ENCODE results near the gene GORAB.

Gene GORAB

DNA sequence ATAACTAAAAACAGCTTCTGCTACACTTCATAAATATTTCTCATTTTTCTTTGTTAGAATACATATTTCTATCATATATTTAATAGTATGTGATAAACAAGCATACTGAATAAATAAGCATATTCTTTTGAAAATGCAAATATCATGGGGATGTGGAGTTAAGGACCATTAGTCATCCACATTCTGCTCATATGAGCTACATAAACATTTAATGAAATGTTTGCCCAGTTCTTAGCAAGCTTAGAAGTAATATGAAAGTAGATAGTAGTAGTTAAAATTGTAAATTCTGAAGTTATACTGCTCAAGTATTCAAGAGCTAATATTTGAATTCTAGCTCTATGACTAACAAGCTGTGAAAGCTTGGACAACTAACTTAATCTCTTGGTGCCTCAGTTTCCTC lies 10.1 kb upstream of the GORAB start:
- H3K4me3 ChIP-seq (ENCODE audit: low read depth, low read length), result no peak overlapping the region
- TF ChIP-seq, protein P1, sequence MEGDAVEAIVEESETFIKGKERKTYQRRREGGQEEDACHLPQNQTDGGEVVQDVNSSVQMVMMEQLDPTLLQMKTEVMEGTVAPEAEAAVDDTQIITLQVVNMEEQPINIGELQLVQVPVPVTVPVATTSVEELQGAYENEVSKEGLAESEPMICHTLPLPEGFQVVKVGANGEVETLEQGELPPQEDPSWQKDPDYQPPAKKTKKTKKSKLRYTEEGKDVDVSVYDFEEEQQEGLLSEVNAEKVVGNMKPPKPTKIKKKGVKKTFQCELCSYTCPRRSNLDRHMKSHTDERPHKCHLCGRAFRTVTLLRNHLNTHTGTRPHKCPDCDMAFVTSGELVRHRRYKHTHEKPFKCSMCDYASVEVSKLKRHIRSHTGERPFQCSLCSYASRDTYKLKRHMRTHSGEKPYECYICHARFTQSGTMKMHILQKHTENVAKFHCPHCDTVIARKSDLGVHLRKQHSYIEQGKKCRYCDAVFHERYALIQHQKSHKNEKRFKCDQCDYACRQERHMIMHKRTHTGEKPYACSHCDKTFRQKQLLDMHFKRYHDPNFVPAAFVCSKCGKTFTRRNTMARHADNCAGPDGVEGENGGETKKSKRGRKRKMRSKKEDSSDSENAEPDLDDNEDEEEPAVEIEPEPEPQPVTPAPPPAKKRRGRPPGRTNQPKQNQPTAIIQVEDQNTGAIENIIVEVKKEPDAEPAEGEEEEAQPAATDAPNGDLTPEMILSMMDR (IDR thresholded peaks at IDR 0.05; ENCODE audit: borderline replicate concordance, insufficient read depth, low read depth, low read length), result no peak

DNA sequence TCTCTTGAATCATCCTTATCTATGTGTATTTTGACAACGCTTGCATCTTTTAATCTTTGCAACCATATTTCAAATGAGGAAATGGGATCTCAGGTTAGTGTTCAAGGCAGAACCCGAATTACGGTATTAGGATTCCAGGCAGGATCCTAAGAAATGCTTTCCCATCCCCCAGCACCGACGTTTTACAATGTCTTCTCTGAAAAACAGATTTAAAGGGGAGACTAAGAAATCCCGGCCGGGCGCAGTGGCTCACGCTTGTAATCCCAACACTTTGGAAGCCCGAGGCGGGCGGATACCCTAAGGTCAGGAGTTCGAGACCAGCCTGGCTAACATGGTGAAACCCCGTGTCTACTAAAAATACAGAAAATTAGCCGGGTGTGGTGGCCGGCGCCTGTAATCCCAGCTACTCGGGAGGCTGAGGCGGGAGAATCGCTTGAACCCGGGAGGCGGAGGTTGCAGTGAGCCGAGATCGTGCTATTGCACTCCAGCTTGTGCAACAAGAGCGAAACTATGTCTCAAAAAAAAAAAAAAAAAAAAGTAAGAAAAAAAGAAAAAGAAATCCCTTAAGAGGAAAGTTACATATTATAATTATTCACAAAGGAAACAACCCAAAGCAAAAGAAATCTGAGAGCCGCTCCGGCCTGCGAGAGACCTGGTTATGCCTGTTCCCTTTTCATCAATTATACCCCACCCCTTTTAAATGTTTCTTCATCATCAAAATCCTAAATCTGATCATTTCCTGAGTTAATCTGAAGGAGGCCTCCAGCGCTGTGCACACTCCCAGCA lies 801 bp upstream of the GORAB start:
- TF ChIP-seq, protein P1 (IDR thresholded peaks at IDR 0.05; ENCODE audit: borderline replicate concordance, insufficient read depth, low read depth, low read length), result no peak
- peak overlapping the region; percentile 73 for H3K4me3 ChIP-seq (ENCODE audit: low read depth, low read length)

DNA sequence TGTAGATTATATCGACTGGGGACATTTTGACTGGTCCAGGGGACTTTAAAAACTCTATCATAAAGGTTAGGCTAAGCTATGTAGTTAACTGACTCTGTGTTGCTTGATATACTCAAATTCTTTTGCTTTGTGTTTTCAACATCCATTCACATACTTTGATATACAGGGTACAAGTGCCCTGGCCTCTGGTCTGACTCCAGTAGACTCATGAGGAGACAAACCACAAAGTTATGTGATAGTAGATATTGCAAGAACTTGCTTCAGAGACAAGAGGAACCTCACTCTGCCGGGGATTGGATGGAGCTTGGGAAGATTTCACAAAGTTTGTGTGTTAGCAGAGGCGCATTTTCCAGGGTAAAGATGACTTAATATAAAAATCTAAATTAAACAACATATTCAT lies 1.3 kb downstream of the GORAB start:
- peak overlapping the region; percentile 73 for H3K4me3 ChIP-seq (ENCODE audit: low read depth, low read length)
- TF ChIP-seq, protein P1 (IDR thresholded peaks at IDR 0.05; ENCODE audit: borderline replicate concordance, insufficient read depth, low read depth, low read length), result no peak

DNA sequence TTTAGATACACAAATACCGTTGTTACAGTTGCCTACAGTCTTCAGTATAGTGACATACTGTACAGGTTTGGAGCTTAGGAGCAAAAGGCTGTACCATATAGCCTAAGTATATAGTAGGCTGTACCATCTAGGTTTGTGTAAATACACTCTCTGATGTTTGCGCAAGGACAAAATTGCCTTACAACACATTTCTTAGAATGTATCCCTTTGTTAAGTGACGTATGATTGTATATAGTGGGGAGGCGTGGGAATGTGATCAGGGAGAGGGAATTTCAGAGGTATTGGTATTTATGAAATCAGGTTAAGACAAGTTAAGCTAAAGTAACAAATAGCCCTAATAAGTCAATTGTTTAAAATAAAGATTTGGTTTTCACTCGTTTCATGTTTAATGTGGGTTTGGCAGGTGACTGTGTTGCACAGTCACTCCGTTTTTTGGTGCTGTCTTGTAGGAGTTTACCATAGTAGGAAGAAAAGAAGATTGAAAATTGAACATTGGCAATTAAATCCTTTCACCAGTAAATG lies 2.7 kb downstream of the GORAB start:
- TF ChIP-seq, protein P1 (IDR thresholded peaks at IDR 0.05; ENCODE audit: borderline replicate concordance, insufficient read depth, low read depth, low read length), result no peak
- no peak overlapping the region for H3K4me3 ChIP-seq (ENCODE audit: low read depth, low read length)

DNA sequence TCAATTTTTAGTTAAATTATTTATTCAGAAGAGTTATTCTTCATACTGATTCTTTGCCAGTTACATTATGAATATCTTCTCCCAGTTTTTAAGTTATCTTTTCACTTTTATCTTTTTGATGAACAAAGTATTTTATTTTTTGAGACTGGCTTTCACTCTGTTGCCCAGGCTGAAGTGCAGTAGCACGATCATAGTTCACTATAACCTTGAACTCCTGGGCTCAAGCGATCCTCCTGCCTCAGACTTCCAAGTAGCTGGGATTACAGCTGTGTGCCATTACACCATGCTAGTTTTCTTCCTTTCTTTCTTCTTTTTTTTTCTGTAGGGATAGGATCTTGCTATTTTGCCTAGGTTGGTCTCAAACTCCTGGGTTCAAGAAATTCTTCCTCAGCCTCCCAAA lies 3.5 kb downstream of the GORAB start:
- no peak overlapping the region for H3K4me3 ChIP-seq (ENCODE audit: low read depth, low read length)
- TF ChIP-seq, protein P1 (IDR thresholded peaks at IDR 0.05; ENCODE audit: borderline replicate concordance, insufficient read depth, low read depth, low read length), result no peak

DNA sequence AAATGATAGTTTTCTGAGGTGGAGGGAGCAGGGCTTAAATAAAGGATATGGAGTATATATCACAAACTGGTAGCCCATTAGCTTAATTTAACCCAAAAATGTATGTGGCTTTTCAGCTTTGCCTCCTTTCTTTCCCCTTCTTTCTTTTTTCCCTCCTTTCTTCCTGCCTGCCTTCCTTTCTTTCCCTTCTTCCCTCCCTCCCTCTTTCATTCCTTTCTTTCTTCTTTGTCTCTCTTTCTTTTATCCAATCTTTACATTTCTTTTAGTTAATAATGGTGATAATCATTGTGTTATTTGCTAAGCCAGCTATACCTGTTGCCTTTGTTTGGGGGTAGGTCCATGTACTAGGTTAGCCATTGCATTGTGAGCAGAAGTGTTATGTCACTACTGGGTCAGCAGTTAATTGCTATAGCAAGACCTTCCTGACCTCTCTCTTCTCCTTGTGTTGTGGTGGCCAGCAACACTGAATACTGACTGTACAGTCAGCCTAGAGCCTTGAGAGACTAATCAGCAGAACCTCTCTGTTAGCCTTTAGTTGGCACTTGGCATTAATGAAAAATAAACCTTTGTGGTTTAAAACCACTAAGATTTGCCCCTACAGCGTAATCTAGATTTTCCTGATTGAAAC lies 5.1 kb downstream of the GORAB start:
- no peak overlapping the region for H3K4me3 ChIP-seq (ENCODE audit: low read depth, low read length)
- TF ChIP-seq, protein P1 (IDR thresholded peaks at IDR 0.05; ENCODE audit: borderline replicate concordance, insufficient read depth, low read depth, low read length), result no peak
